ENCODE results near the gene SLC25A30. TPM values are rescaled to one million over a fixed set of nuclear protein-coding genes. Genes with fewer than 3 reads are reported as not detected.

SLC25A30 gene
- total and polyA plus RNA-seq, 7 experiments from 2014 or later = 1.7 to 29.4 (median 19.3) TPM

GRCh38 chr13:45368571-45368970 lies 49.6 kb downstream of the SLC25A30 start:
- intact Hi-C loops (cut with micrococcal nuclease) = loop anchor here (5.0 to 10.0 kb wide), 2 partner anchors 36 to 926 kb away; no protein-coding TSS in a partner anchor
- Histone ChIP-seq H3K36me3 (ENCODE audit: control insufficient read depth in 2 of 3, insufficient read depth in 3 of 3, low read length in 3 of 3) (no peaks in the 10 kb centered on the region), H3K9me3 (ENCODE audit: control insufficient read depth in 2 of 3, low read length in 3 of 3) (no peaks in the 10 kb centered on the region), H3K27me3 (ENCODE audit: control insufficient read depth in 2 of 2, insufficient read depth in 2 of 2, low read length in 2 of 2) (no peaks in the 10 kb centered on the region), H3K27ac (ENCODE audit: low read depth, low read length) (no peak overlapping the region), H3K4me3 (ENCODE audit: low read length) (no peak overlapping the region), H3K4me1 (ENCODE audit: control insufficient read depth in 2 of 2, insufficient read depth in 2 of 2, low read length in 2 of 2) (peaks cover 20 to 25% of the 10 kb centered on the region in 2 donors)
- CTCF ChIA-PET = interaction anchor here (0.6 to 1.7 kb wide), 8 partner anchors 12 to 772 kb away, joined by 3 to 5 read pairs (median 4); partner anchors contain the start of gene TPT1
- Mint-ChIP-seq H3K27ac (peak overlapping the region; percentile 43 to 96 (median 90)), H3K27me3 (no peaks in the 10 kb centered on the region), H3K36me3 (peaks cover 0 to 24% (median 15%) of the 10 kb centered on the region in 5 donors), H3K4me1 (peaks cover 45 to 67% (median 53%) of the 10 kb centered on the region in 7 donors), H3K9me3 (peaks cover 0 to 8% (median 0%) of the 10 kb centered on the region in 11 donors), H3K4me3 (peak overlapping the region in 8 of 10 donors; percentile 11 to 74 (median 48))
- DNase-seq (no peak), ATAC-seq (no peak)
- POLR2A ChIA-PET = interaction anchor here (1.0 to 8.6 kb wide), 3 partner anchors 29 to 97 kb away, joined by 4 to 112 read pairs (median 7); partner anchors contain the start of gene TPT1

- no peak overlapping the region for H3K27ac ChIP-seq (ENCODE audit: low read depth, low read length)
- no peaks in the 10 kb centered on the region for H3K27me3 Mint-ChIP-seq
- H3K4me1 ChIP-seq (ENCODE audit: control insufficient read depth in 2 of 2, insufficient read depth in 2 of 2, low read length in 2 of 2) = peaks cover 22 to 25% of the 10 kb centered on the region in 2 donors
- H3K36me3 ChIP-seq (ENCODE audit: control insufficient read depth in 2 of 3, insufficient read depth in 3 of 3, low read length in 3 of 3) = no peaks in the 10 kb centered on the region
- H3K9me3 Mint-ChIP-seq = peaks cover 0 to 10% (median 0%) of the 10 kb centered on the region in 11 donors
- H3K4me3 Mint-ChIP-seq = peak overlapping the region in 9 of 10 donors; percentile 48 to 80 (median 64)
- peaks cover 0 to 27% (median 18%) of the 10 kb centered on the region in 5 donors for H3K36me3 Mint-ChIP-seq
- H3K27me3 ChIP-seq (ENCODE audit: control insufficient read depth in 2 of 2, insufficient read depth in 2 of 2, low read length in 2 of 2) = no peaks in the 10 kb centered on the region
- H3K9me3 ChIP-seq (ENCODE audit: control insufficient read depth in 2 of 3, low read length in 3 of 3) = no peaks in the 10 kb centered on the region
- POLR2A ChIA-PET = interaction anchor here (0.6 to 8.6 kb wide), 11 partner anchors 9 to 142 kb away, joined by 3 to 112 read pairs (median 5); partner anchors contain the start of genes SLC25A30 and TPT1
- intact Hi-C loops (cut with micrococcal nuclease) = loop anchor here (5.0 to 10.0 kb wide), 2 partner anchors 36 to 927 kb away; no protein-coding TSS in a partner anchor
- CTCF ChIA-PET = interaction anchor here (0.6 to 1.7 kb wide), 10 partner anchors 12 to 773 kb away, joined by 3 to 5 read pairs (median 4); partner anchors contain the start of genes COG3 and TPT1
- DNase-seq (peak in 1 of 9 donors; percentile 28), ATAC-seq (no peak)
- H3K4me3 ChIP-seq (ENCODE audit: low read length) = no peak overlapping the region
- peak overlapping the region; percentile 81 to 96 (median 90) for H3K27ac Mint-ChIP-seq
- peaks cover 48 to 65% (median 55%) of the 10 kb centered on the region in 7 donors for H3K4me1 Mint-ChIP-seq
These were observed 50.2 kb downstream of the SLC25A30 start for GRCh38 chr13:45368005-45368404.

GRCh38 chr13:45367358-45367757 lies 50.8 kb downstream of the SLC25A30 start:
- Histone ChIP-seq H3K36me3 (ENCODE audit: control insufficient read depth in 2 of 3, insufficient read depth in 3 of 3, low read length in 3 of 3) (no peaks in the 10 kb centered on the region), H3K4me1 (ENCODE audit: control insufficient read depth in 2 of 2, insufficient read depth in 2 of 2, low read length in 2 of 2) (peaks cover 25 to 27% of the 10 kb centered on the region in 2 donors), H3K4me3 (ENCODE audit: low read length) (no peak overlapping the region), H3K9me3 (ENCODE audit: control insufficient read depth in 2 of 3, low read length in 3 of 3) (no peaks in the 10 kb centered on the region), H3K27me3 (ENCODE audit: control insufficient read depth in 2 of 2, insufficient read depth in 2 of 2, low read length in 2 of 2) (no peaks in the 10 kb centered on the region), H3K27ac (ENCODE audit: low read depth, low read length) (peak overlapping the region; percentile 31)
- peaks cover 48 to 62% (median 60%) of the 10 kb centered on the region in 7 donors for H3K4me1 Mint-ChIP-seq
- peaks cover 0 to 10% (median 4%) of the 10 kb centered on the region in 11 donors for H3K9me3 Mint-ChIP-seq
- H3K4me3 Mint-ChIP-seq = peak overlapping the region; percentile 48 to 80 (median 67)
- POLR2A ChIA-PET = interaction anchor here (0.6 to 8.6 kb wide), 12 partner anchors 8 to 143 kb away, joined by 3 to 112 read pairs (median 4); partner anchors contain the start of genes SLC25A30 and TPT1
- peak overlapping the region; percentile 81 to 96 (median 90) for H3K27ac Mint-ChIP-seq
- intact Hi-C loops (cut with micrococcal nuclease) = loop anchor here (1.0 to 10.0 kb wide), 11 partner anchors 26 to 927 kb away; partner anchors contain the start of genes COG3 (in 2 of the 2), SLC25A30 (in 2 of the 2), TPT1 (in 2 of the 2) and LCP1 (in 1 of the 2)
- DNase-seq (peak; percentile 38 to 93 (median 82)), ATAC-seq (peak; percentile 99)
- CTCF ChIA-PET = interaction anchor here (0.6 to 1.7 kb wide), 9 partner anchors 25 to 878 kb away, joined by 3 to 5 read pairs (median 4); partner anchors contain the start of genes COG3 and TPT1
- peaks cover 0 to 32% (median 20%) of the 10 kb centered on the region in 5 donors for H3K36me3 Mint-ChIP-seq
- H3K27me3 Mint-ChIP-seq = no peaks in the 10 kb centered on the region

- H3K27ac ChIP-seq (ENCODE audit: low read depth, low read length) = no peak overlapping the region
- H3K4me3 ChIP-seq (ENCODE audit: low read length) = no peak overlapping the region
- peaks cover 0 to 10% (median 4%) of the 10 kb centered on the region in 11 donors for H3K9me3 Mint-ChIP-seq
- peaks cover 36 to 63% (median 55%) of the 10 kb centered on the region in 7 donors for H3K4me1 Mint-ChIP-seq
- H3K4me3 Mint-ChIP-seq = no peak overlapping the region
- ATAC-seq (no peak), DNase-seq (no peak)
- H3K36me3 Mint-ChIP-seq = peaks cover 3 to 39% (median 28%) of the 10 kb centered on the region in 5 donors
- ChIA-PET POLR2A (interaction anchor here (8.6 kb wide), 1 partner anchor 26 kb away, joined by 112 read pairs; the partner anchor contains the start of gene TPT1), CTCF (interaction anchor here (0.8 to 1.0 kb wide), 3 partner anchors 18 to 25 kb away, joined by 3 to 4 read pairs (median 3); partner anchors contain the start of gene TPT1)
- H3K9me3 ChIP-seq (ENCODE audit: control insufficient read depth in 2 of 3, low read length in 3 of 3) = no peaks in the 10 kb centered on the region
- H3K27ac Mint-ChIP-seq = peak overlapping the region in 8 of 9 donors; percentile 40 to 89 (median 74)
- intact Hi-C loops (cut with micrococcal nuclease) = loop anchor here (5.0 to 10.0 kb wide), 2 partner anchors 33 to 929 kb away; no protein-coding TSS in a partner anchor
- H3K27me3 Mint-ChIP-seq = no peaks in the 10 kb centered on the region
- H3K36me3 ChIP-seq (ENCODE audit: control insufficient read depth in 2 of 3, insufficient read depth in 3 of 3, low read length in 3 of 3) = no peaks in the 10 kb centered on the region
- H3K4me1 ChIP-seq (ENCODE audit: control insufficient read depth in 2 of 2, insufficient read depth in 2 of 2, low read length in 2 of 2) = peaks cover 19 to 22% of the 10 kb centered on the region in 2 donors
- no peaks in the 10 kb centered on the region for H3K27me3 ChIP-seq (ENCODE audit: control insufficient read depth in 2 of 2, insufficient read depth in 2 of 2, low read length in 2 of 2)
These were observed 52.7 kb downstream of the SLC25A30 start for GRCh38 chr13:45365558-45365885.

- Histone ChIP-seq H3K27me3 (ENCODE audit: control insufficient read depth in 2 of 2, insufficient read depth in 2 of 2, low read length in 2 of 2) (no peaks in the 10 kb centered on the region), H3K4me1 (ENCODE audit: control insufficient read depth in 2 of 2, insufficient read depth in 2 of 2, low read length in 2 of 2) (peaks cover 19 to 22% of the 10 kb centered on the region in 2 donors), H3K36me3 (ENCODE audit: control insufficient read depth in 2 of 3, insufficient read depth in 3 of 3, low read length in 3 of 3) (no peaks in the 10 kb centered on the region), H3K9me3 (ENCODE audit: control insufficient read depth in 2 of 3, low read length in 3 of 3) (no peaks in the 10 kb centered on the region), H3K4me3 (ENCODE audit: low read length) (no peak overlapping the region), H3K27ac (ENCODE audit: low read depth, low read length) (no peak overlapping the region)
- Mint-ChIP-seq H3K4me3 (no peak overlapping the region), H3K9me3 (peaks cover 0 to 10% (median 4%) of the 10 kb centered on the region in 11 donors), H3K36me3 (peaks cover 3 to 42% (median 28%) of the 10 kb centered on the region in 5 donors), H3K27ac (peak overlapping the region; percentile 40 to 89 (median 75)), H3K27me3 (no peaks in the 10 kb centered on the region), H3K4me1 (peaks cover 36 to 66% (median 52%) of the 10 kb centered on the region in 7 donors)
- ChIA-PET POLR2A (interaction anchor here (0.6 to 8.6 kb wide), 2 partner anchors 25 to 77 kb away, joined by 4 to 112 read pairs; partner anchors contain the start of gene TPT1), CTCF (interaction anchor here (0.6 to 0.9 kb wide), 3 partner anchors 17 to 32 kb away, joined by 3 read pairs; partner anchors contain the start of gene TPT1)
- intact Hi-C loops (cut with micrococcal nuclease) = loop anchor here (5.0 to 10.0 kb wide), 2 partner anchors 33 to 930 kb away; no protein-coding TSS in a partner anchor
- DNase-seq (no peak), ATAC-seq (no peak)
These were observed 53.2 kb downstream of the SLC25A30 start for GRCh38 chr13:45364876-45365557.

- DNase-seq = no peak
- no peak overlapping the region for H3K4me3 ChIP-seq (ENCODE audit: low read length)
- no peaks in the 10 kb centered on the region for H3K27me3 ChIP-seq (ENCODE audit: control insufficient read depth in 2 of 2, insufficient read depth in 2 of 2, low read length in 2 of 2)
- peaks cover 0 to 4% (median 0%) of the 10 kb centered on the region in 3 experiments for H3K36me3 ChIP-seq (ENCODE audit: control insufficient read depth in 2 of 3, insufficient read depth in 3 of 3, low read length in 3 of 3)
- no peaks in the 10 kb centered on the region for H3K9me3 ChIP-seq (ENCODE audit: control insufficient read depth in 2 of 3, low read length in 3 of 3)
- intact Hi-C loops (cut with micrococcal nuclease) = loop anchor here in 1 of 2 donors (10.0 kb wide), 1 partner anchor 932 kb away; no protein-coding TSS in a partner anchor
- H3K27ac ChIP-seq (ENCODE audit: low read depth, low read length) = no peak overlapping the region
- POLR2A ChIA-PET = interaction anchor here (1.0 to 1.3 kb wide), 2 partner anchors 21 to 55 kb away, joined by 4 to 5 read pairs; partner anchors contain the start of gene SLC25A30
- Mint-ChIP-seq H3K27ac (peak overlapping the region in 6 of 9 donors; percentile 36 to 88 (median 74)), H3K36me3 (peaks cover 3 to 44% (median 30%) of the 10 kb centered on the region in 5 donors), H3K4me3 (peak overlapping the region in 1 of 10 donors; percentile 18), H3K4me1 (peaks cover 24 to 60% (median 34%) of the 10 kb centered on the region in 7 donors), H3K9me3 (peaks cover 0 to 10% (median 4%) of the 10 kb centered on the region in 11 donors), H3K27me3 (no peaks in the 10 kb centered on the region)
- peaks cover 12 to 16% of the 10 kb centered on the region in 2 donors for H3K4me1 ChIP-seq (ENCODE audit: control insufficient read depth in 2 of 2, insufficient read depth in 2 of 2, low read length in 2 of 2)
- no peak for ATAC-seq
- CTCF ChIA-PET = interaction anchor here (0.7 to 1.1 kb wide), 2 partner anchors 9 to 12 kb away, joined by 3 to 4 read pairs; no protein-coding TSS in a partner anchor
These were observed 55.2 kb downstream of the SLC25A30 start for GRCh38 chr13:45362939-45363338.

All from naive thymus-derived CD4-positive, alpha-beta T cell (primary cell).